ENCODE results near the gene NXN.
A peak's percentile ranks its signal among the peaks of the same experiment; 100 is the strongest.
"Not testable (repeated sequence)": the region's sequence is repeated elsewhere in the genome, so short reads cannot be mapped to it uniquely, and the experiment has no call there.

The NXN gene

GRCh38 chr17:887551-888209 lies 91.9 kb downstream of the NXN start:
- DNase-seq (ENCODE audit: low read depth in 2 of 2) = no peak

- no peak for DNase-seq (ENCODE audit: low read depth in 2 of 2)
Measured at GRCh38 chr17:885971-886571, 93.5 kb downstream of the NXN start.

- no peak for DNase-seq (ENCODE audit: low read depth in 2 of 2)
Measured at GRCh38 chr17:883586-883962, 96.0 kb downstream of the NXN start.

GRCh38 chr17:882827-883585 lies 96.6 kb downstream of the NXN start:
- no peak for DNase-seq (ENCODE audit: low read depth in 2 of 2)

GRCh38 chr17:881778-882177 lies 97.8 kb downstream of the NXN start:
- DNase-seq (ENCODE audit: low read depth in 2 of 2) = no peak

GRCh38 chr17:880443-881269 lies 98.9 kb downstream of the NXN start:
- DNase-seq (ENCODE audit: low read depth in 2 of 2) = no peak

- peak; percentile 13 to 45 for DNase-seq (ENCODE audit: low read depth in 2 of 2)
Measured at GRCh38 chr17:879546-880442, 99.8 kb downstream of the NXN start.

- DNase-seq (ENCODE audit: low read depth in 2 of 2) = no peak
Measured at GRCh38 chr17:877630-878029, 101.9 kb downstream of the NXN start.

GRCh38 chr17:876272-876671 lies 103.3 kb downstream of the NXN start:
- DNase-seq (ENCODE audit: low read depth in 2 of 2) = no peak

GRCh38 chr17:874590-874989 lies 105.0 kb downstream of the NXN start:
- DNase-seq (ENCODE audit: low read depth in 2 of 2) = not testable (repeated sequence)

GRCh38 chr17:872855-873254 lies 106.7 kb downstream of the NXN start:
- DNase-seq (ENCODE audit: low read depth in 2 of 2) = no peak

GRCh38 chr17:871751-872519 lies 107.6 kb downstream of the NXN start:
- DNase-seq (ENCODE audit: low read depth in 2 of 2) = no peak

GRCh38 chr17:869567-870525 lies 109.7 kb downstream of the NXN start:
- DNase-seq (ENCODE audit: low read depth in 2 of 2) = no peak

GRCh38 chr17:869086-869485 lies 110.5 kb downstream of the NXN start:
- no peak for DNase-seq (ENCODE audit: low read depth in 2 of 2)

- DNase-seq (ENCODE audit: low read depth in 2 of 2) = no peak
Measured at GRCh38 chr17:867896-868489, 111.6 kb downstream of the NXN start.

GRCh38 chr17:867238-867637 lies 112.3 kb downstream of the NXN start:
- DNase-seq (ENCODE audit: low read depth in 2 of 2) = not testable (repeated sequence)

- DNase-seq (ENCODE audit: low read depth in 2 of 2) = no peak
Measured at GRCh38 chr17:866568-867103, 112.9 kb downstream of the NXN start.

- no peak for DNase-seq (ENCODE audit: low read depth in 2 of 2)
Measured at GRCh38 chr17:864315-864714, 115.3 kb downstream of the NXN start.

- DNase-seq (ENCODE audit: low read depth in 2 of 2) = no peak
Measured at GRCh38 chr17:863880-864279, 115.7 kb downstream of the NXN start.

All from stimulated activated CD8-positive, alpha-beta memory T cell treated with anti-CD3 and anti-CD28 coated beads, Interleukin-2, amount 100 ng/mL, for 1 hour (primary cell).